ENCODE results near the gene FIG4.
"Not testable (repeated sequence)": the region's sequence is repeated elsewhere in the genome, so short reads cannot be mapped to it uniquely, and the experiment has no call there.

The FIG4 gene

GRCh38 chr6:109834595-109835437, 143.7 kb downstream of the FIG4 start:
- Mint-ChIP-seq H3K36me3 (ENCODE audit: insufficient read depth) (peaks cover 3% of the 10 kb centered on the region), H3K9me3 (peaks cover 3 to 13% of the 10 kb centered on the region in 2 donors), H3K4me3 (no peak overlapping the region), H3K27me3 (no peaks in the 10 kb centered on the region), H3K27ac (no peak overlapping the region), H3K4me1 (ENCODE audit: low read depth in 2 of 2) (no peaks in the 10 kb centered on the region)
- ATAC-seq (replicated peaks) (no peak), DNase-seq (no peak)

- Mint-ChIP-seq H3K4me3 (no peak overlapping the region), H3K27me3 (no peaks in the 10 kb centered on the region), H3K27ac (no peak overlapping the region), H3K4me1 (ENCODE audit: low read depth in 2 of 2) (no peaks in the 10 kb centered on the region), H3K36me3 (ENCODE audit: insufficient read depth) (no peaks in the 10 kb centered on the region), H3K9me3 (no peaks in the 10 kb centered on the region)
- DNase-seq, result no peak
- ATAC-seq (replicated peaks), result no peak
Observed at GRCh38 chr6:109840034-109840433, 148.9 kb downstream of the FIG4 start.

- H3K27me3 Mint-ChIP-seq, result no peaks in the 10 kb centered on the region
- H3K36me3 Mint-ChIP-seq (ENCODE audit: insufficient read depth), result no peaks in the 10 kb centered on the region
- H3K4me3 Mint-ChIP-seq, result no peak overlapping the region
- ATAC-seq (replicated peaks) (no peak), DNase-seq (no peak)
- H3K9me3 Mint-ChIP-seq, result no peaks in the 10 kb centered on the region
- no peak overlapping the region for H3K27ac Mint-ChIP-seq
- H3K4me1 Mint-ChIP-seq (ENCODE audit: low read depth in 2 of 2), result no peaks in the 10 kb centered on the region
Observed at GRCh38 chr6:109840796-109841195, 149.7 kb downstream of the FIG4 start.

- Mint-ChIP-seq H3K4me1 (ENCODE audit: low read depth in 2 of 2) (no peaks in the 10 kb centered on the region), H3K9me3 (no peaks in the 10 kb centered on the region), H3K4me3 (no peak overlapping the region), H3K36me3 (ENCODE audit: insufficient read depth) (no peaks in the 10 kb centered on the region), H3K27ac (no peak overlapping the region), H3K27me3 (no peaks in the 10 kb centered on the region)
- DNase-seq (no peak), ATAC-seq (replicated peaks) (no peak)
Observed at GRCh38 chr6:109841869-109842268, 150.8 kb downstream of the FIG4 start.

GRCh38 chr6:109852713-109853112, 161.6 kb downstream of the FIG4 start:
- Mint-ChIP-seq H3K4me3 (no peak overlapping the region), H3K4me1 (ENCODE audit: low read depth in 2 of 2) (no peaks in the 10 kb centered on the region), H3K9me3 (peaks cover 3 to 7% of the 10 kb centered on the region in 2 donors), H3K36me3 (ENCODE audit: insufficient read depth) (no peaks in the 10 kb centered on the region), H3K27ac (no peak overlapping the region), H3K27me3 (peaks cover 16% of the 10 kb centered on the region in 2 donors)
- DNase-seq (no peak), ATAC-seq (replicated peaks) (no peak)

- Mint-ChIP-seq H3K27me3 (peaks cover 16% of the 10 kb centered on the region in 2 donors), H3K9me3 (peaks cover 3 to 7% of the 10 kb centered on the region in 2 donors), H3K27ac (no peak overlapping the region), H3K4me3 (no peak overlapping the region), H3K4me1 (ENCODE audit: low read depth in 2 of 2) (no peaks in the 10 kb centered on the region), H3K36me3 (ENCODE audit: insufficient read depth) (no peaks in the 10 kb centered on the region)
- no peak for DNase-seq
- ATAC-seq (replicated peaks), result no peak
Observed at GRCh38 chr6:109853426-109853825, 162.3 kb downstream of the FIG4 start.

- Mint-ChIP-seq H3K27ac (no peak overlapping the region), H3K36me3 (ENCODE audit: insufficient read depth) (no peaks in the 10 kb centered on the region)
Observed at GRCh38 chr6:109853951-109854350, 162.9 kb downstream of the FIG4 start.

GRCh38 chr6:109854541-109855308, 163.6 kb downstream of the FIG4 start:
- H3K4me1 Mint-ChIP-seq (ENCODE audit: low read depth in 2 of 2), result no peaks in the 10 kb centered on the region
- ATAC-seq (replicated peaks), result no peak
- peaks cover 3 to 7% of the 10 kb centered on the region in 2 donors for H3K9me3 Mint-ChIP-seq
- no peak overlapping the region for H3K27ac Mint-ChIP-seq
- H3K4me3 Mint-ChIP-seq, result no peak overlapping the region
- H3K27me3 Mint-ChIP-seq, result peaks cover 24 to 25% of the 10 kb centered on the region in 2 donors
- DNase-seq, result no peak
- no peaks in the 10 kb centered on the region for H3K36me3 Mint-ChIP-seq (ENCODE audit: insufficient read depth)

More at GRCh38 chr6:109853951-109854350, 162.9 kb downstream of the FIG4 start:
- no peak for DNase-seq
- no peak for ATAC-seq (replicated peaks)
- Mint-ChIP-seq H3K9me3 (peaks cover 3 to 7% of the 10 kb centered on the region in 2 donors), H3K4me1 (ENCODE audit: low read depth in 2 of 2) (no peaks in the 10 kb centered on the region), H3K27me3 (peaks cover 16 to 17% of the 10 kb centered on the region in 2 donors), H3K4me3 (no peak overlapping the region)

- ATAC-seq (replicated peaks), result not testable (repeated sequence)
- H3K27me3 Mint-ChIP-seq, result peaks cover 24 to 27% of the 10 kb centered on the region in 2 donors
Observed at GRCh38 chr6:109855476-109856040, 164.5 kb downstream of the FIG4 start.

GRCh38 chr6:109861946-109862345, 170.8 kb downstream of the FIG4 start:
- no peak for ATAC-seq (replicated peaks)
- no peaks in the 10 kb centered on the region for H3K4me1 Mint-ChIP-seq (ENCODE audit: low read depth in 2 of 2)
- DNase-seq, result no peak
- H3K9me3 Mint-ChIP-seq, result no peaks in the 10 kb centered on the region
- no peak overlapping the region for H3K27ac Mint-ChIP-seq
- H3K4me3 Mint-ChIP-seq, result no peak overlapping the region
- peaks cover 24 to 32% of the 10 kb centered on the region in 2 donors for H3K27me3 Mint-ChIP-seq
- H3K36me3 Mint-ChIP-seq (ENCODE audit: insufficient read depth), result no peaks in the 10 kb centered on the region

More at GRCh38 chr6:109855476-109856040, 164.5 kb downstream of the FIG4 start:
- H3K27ac Mint-ChIP-seq; DNase-seq; H3K4me3 Mint-ChIP-seq; H3K4me1 Mint-ChIP-seq (ENCODE audit: low read depth in 2 of 2); H3K36me3 Mint-ChIP-seq (ENCODE audit: insufficient read depth); H3K9me3 Mint-ChIP-seq: not testable (repeated sequence)

- Mint-ChIP-seq H3K27me3 (peaks cover 29 to 41% of the 10 kb centered on the region in 2 donors), H3K9me3 (no peaks in the 10 kb centered on the region), H3K4me3 (no peak overlapping the region), H3K4me1 (ENCODE audit: low read depth in 2 of 2) (no peaks in the 10 kb centered on the region), H3K36me3 (ENCODE audit: insufficient read depth) (no peaks in the 10 kb centered on the region), H3K27ac (no peak overlapping the region)
- no peak for DNase-seq
- no peak for ATAC-seq (replicated peaks)
Observed at GRCh38 chr6:109864050-109864449, 173.0 kb downstream of the FIG4 start.

GRCh38 chr6:109865968-109866367, 174.9 kb downstream of the FIG4 start:
- Mint-ChIP-seq H3K36me3 (ENCODE audit: insufficient read depth) (no peaks in the 10 kb centered on the region), H3K27me3 (peaks cover 17 to 41% of the 10 kb centered on the region in 2 donors), H3K4me1 (ENCODE audit: low read depth in 2 of 2) (peaks cover 0 to 2% of the 10 kb centered on the region in 2 donors), H3K9me3 (no peaks in the 10 kb centered on the region), H3K27ac (no peak overlapping the region), H3K4me3 (no peak overlapping the region)
- DNase-seq (no peak), ATAC-seq (replicated peaks) (no peak)

All from effector memory CD8-positive, alpha-beta T cell (primary cell).